DOHH2 (cell line): Measurements from ENCODE around the gene MAST3.
A peak's percentile ranks its signal among the peaks of the same experiment; 100 is the strongest.

Experiments used
- H3F3A ChIP-seq: fragments of 200-600 bp; sonication (generic), shearing (Covaris generic); 2 replicates; pipeline ENCODE4 v1.6.0; 2016; ENCODE audit warnings: antibody characterized with exemption, mild to moderate bottlenecking; ENCODE audit not compliant: control insufficient read depth, insufficient read depth
- H3K27ac ChIP-seq: fragments of 200-600 bp; sonication (generic); 2 replicates; pipeline ENCODE4 v1.5.1; 2014; ENCODE audit warnings: low read depth, mild to moderate bottlenecking, low read length, moderate library complexity
- H3K27me3 ChIP-seq: fragments of 200-600 bp; sonication (generic); 2 replicates; pipeline ENCODE4 v1.6.1; 2014; ENCODE audit warnings: mild to moderate bottlenecking, low read length, mixed read lengths; ENCODE audit not compliant: control insufficient read depth
- H3K36me3 ChIP-seq: fragments of 200-600 bp; sonication (generic); 2 replicates; pipeline ENCODE4 v1.6.1; 2014; ENCODE audit warnings: mild to moderate bottlenecking, low read length, moderate library complexity, mixed read lengths; ENCODE audit not compliant: control insufficient read depth
- H3K4me1 ChIP-seq: fragments of 200-600 bp; sonication (generic); 2 replicates; pipeline ENCODE4 v1.6.1; 2014; ENCODE audit warnings: mild to moderate bottlenecking, low read length, mixed read lengths; ENCODE audit not compliant: control insufficient read depth
- H3K4me2 ChIP-seq: fragments of 200-600 bp; sonication (generic); 2 replicates; pipeline ENCODE4 v1.6.0; 2014; ENCODE audit warnings: mild to moderate bottlenecking, low read length, moderate library complexity
- H3K4me3 ChIP-seq: fragments of 200-600 bp; sonication (generic); 2 replicates; pipeline ENCODE4 v1.5.1; 2014; ENCODE audit warnings: mild to moderate bottlenecking, low read length, mixed read lengths
- H3K79me2 ChIP-seq: fragments of 200-600 bp; sonication (generic); 2 replicates; pipeline ENCODE4 v1.6.1; 2014; ENCODE audit warnings: mild to moderate bottlenecking, low read length, mixed read lengths; ENCODE audit not compliant: control insufficient read depth
- H3K9me2 ChIP-seq: fragments of 200-600 bp; sonication (generic); replicated peaks from 2 replicates; pipeline ENCODE4 v1.6.1; 2014; ENCODE audit warnings: mild to moderate bottlenecking, low read length, mixed read lengths; ENCODE audit not compliant: control insufficient read depth
- H3K9me3 ChIP-seq: fragments of 200-600 bp; sonication (generic); 2 replicates; pipeline ENCODE4 v1.6.1; 2014; ENCODE audit warnings: antibody characterized with exemption, low read length, mixed read lengths; ENCODE audit not compliant: control insufficient read depth, insufficient read depth
- H4K20me1 ChIP-seq: fragments of 200-600 bp; sonication (generic); 2 replicates; pipeline ENCODE4 v1.6.0; 2014; ENCODE audit warnings: low read depth, mild to moderate bottlenecking, antibody characterized with exemption, low read length, moderate library complexity; ENCODE audit not compliant: control insufficient read depth, insufficient read depth
- EZH2phosphoT487 ChIP-seq: fragments of 200-600 bp; sonication (generic); IDR thresholded peaks from 2 replicates; pipeline ENCODE4 v1.6.1; 2017; ENCODE audit warnings: borderline replicate concordance, mild to moderate bottlenecking, antibody characterized with exemption, low read length, moderate library complexity, mixed read lengths
- TF ChIP-seq, protein P1 (sequence below): fragments of 200-600 bp; sonication (generic); IDR thresholded peaks from one replicate; pipeline ENCODE4 v1.5.1; 2014; ENCODE audit warnings: antibody characterized with exemption, mild to moderate bottlenecking, low read depth, low read length; ENCODE audit not compliant: poor library complexity, severe bottlenecking

MAST3 gene

DNA sequence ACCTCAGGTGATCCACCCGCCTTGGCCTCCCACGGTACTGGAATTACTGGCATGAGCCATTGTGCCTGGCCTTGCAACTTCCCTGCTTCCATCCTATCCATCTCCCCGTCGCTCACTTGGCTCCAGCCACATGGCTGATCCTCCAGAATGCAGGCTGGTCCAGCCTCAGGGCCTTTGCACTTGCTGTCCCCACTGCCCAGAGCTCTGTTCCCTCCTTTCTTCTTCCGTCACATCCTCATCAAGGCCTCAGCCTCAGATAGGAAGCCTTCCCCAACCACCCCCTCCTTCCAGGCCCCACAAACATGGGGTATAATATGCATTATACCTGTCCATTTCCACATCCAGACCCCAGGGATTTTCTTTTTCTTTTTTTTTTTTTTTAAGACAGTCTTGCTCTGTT, 16.2 kb downstream of the MAST3 start:
- Histone ChIP-seq H3K27ac (no peak overlapping the region), H3K9me3 (no peaks in the 10 kb centered on the region), H3K4me3 (no peak overlapping the region), H3K9me2 (no peaks in the 10 kb centered on the region), H3F3A (peaks cover 5% of the 10 kb centered on the region), H3K27me3 (no peaks in the 10 kb centered on the region), H4K20me1 (no peaks in the 10 kb centered on the region), H3K4me2 (no peak overlapping the region), H3K36me3 (peaks cover 11% of the 10 kb centered on the region), H3K4me1 (peaks cover 43% of the 10 kb centered on the region), H3K79me2 (peaks cover 8% of the 10 kb centered on the region)
- TF ChIP-seq, protein P1, sequence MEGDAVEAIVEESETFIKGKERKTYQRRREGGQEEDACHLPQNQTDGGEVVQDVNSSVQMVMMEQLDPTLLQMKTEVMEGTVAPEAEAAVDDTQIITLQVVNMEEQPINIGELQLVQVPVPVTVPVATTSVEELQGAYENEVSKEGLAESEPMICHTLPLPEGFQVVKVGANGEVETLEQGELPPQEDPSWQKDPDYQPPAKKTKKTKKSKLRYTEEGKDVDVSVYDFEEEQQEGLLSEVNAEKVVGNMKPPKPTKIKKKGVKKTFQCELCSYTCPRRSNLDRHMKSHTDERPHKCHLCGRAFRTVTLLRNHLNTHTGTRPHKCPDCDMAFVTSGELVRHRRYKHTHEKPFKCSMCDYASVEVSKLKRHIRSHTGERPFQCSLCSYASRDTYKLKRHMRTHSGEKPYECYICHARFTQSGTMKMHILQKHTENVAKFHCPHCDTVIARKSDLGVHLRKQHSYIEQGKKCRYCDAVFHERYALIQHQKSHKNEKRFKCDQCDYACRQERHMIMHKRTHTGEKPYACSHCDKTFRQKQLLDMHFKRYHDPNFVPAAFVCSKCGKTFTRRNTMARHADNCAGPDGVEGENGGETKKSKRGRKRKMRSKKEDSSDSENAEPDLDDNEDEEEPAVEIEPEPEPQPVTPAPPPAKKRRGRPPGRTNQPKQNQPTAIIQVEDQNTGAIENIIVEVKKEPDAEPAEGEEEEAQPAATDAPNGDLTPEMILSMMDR = no peak
- no peak for TF ChIP-seq EZH2phosphoT487

DNA sequence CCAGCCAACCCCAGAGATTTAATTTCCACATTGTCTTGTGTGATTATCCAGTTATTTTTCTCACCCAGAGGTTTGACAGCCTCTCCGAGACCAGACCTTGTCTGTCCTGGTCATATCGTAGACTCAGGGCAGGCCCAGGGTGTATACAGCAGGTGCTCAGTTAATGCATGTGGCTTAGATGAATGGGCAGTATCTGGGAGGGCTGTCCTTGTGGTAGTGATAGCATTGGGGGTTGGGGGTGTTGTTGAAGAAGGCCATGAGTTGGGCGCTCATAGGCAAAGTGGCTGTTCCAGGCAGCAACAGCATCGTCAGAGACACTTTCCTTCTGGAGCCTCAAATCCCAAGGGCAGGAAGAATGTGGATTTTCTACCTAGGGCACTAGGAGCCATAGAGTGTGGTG, 16.9 kb downstream of the MAST3 start:
- no peak overlapping the region for H3K4me3 ChIP-seq
- no peaks in the 10 kb centered on the region for H3K9me2 ChIP-seq
- peaks cover 15% of the 10 kb centered on the region for H3K79me2 ChIP-seq
- no peak overlapping the region for H3K4me2 ChIP-seq
- no peaks in the 10 kb centered on the region for H3K9me3 ChIP-seq
- peaks cover 11% of the 10 kb centered on the region for H3K36me3 ChIP-seq
- H3F3A ChIP-seq = peaks cover 9% of the 10 kb centered on the region
- H3K27me3 ChIP-seq = no peaks in the 10 kb centered on the region
- no peak for TF ChIP-seq EZH2phosphoT487
- TF ChIP-seq, protein P1 = no peak
- H3K4me1 ChIP-seq = peaks cover 43% of the 10 kb centered on the region
- no peak overlapping the region for H3K27ac ChIP-seq
- H4K20me1 ChIP-seq = no peaks in the 10 kb centered on the region; the same call in 1 of the 2 replicates

DNA sequence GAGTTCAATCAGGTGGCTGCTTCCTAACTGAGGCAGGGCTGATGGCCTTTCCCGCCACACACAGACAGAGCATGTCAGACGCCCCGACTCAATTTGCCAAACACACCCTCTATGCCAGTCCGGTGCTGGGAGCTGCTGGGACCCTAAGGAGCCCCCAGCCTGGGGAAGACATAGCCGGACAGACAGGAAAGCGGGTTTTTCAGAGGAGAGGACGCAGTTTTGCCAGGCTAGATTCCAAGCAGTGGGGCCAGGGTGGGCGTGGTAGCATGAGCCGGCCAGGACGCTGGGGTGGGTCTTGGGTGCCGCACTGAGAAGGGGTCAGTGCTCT, 19.8 kb downstream of the MAST3 start:
- peak overlapping the region; percentile 62 for H3K4me3 ChIP-seq
- peaks cover 10% of the 10 kb centered on the region for H3F3A ChIP-seq
- no peaks in the 10 kb centered on the region; the same call in 1 of the 2 replicates for H4K20me1 ChIP-seq
- H3K9me2 ChIP-seq = no peaks in the 10 kb centered on the region
- H3K36me3 ChIP-seq = peaks cover 11% of the 10 kb centered on the region
- H3K4me2 ChIP-seq = peak overlapping the region; percentile 70
- H3K27ac ChIP-seq = no peak overlapping the region
- peaks cover 34% of the 10 kb centered on the region for H3K4me1 ChIP-seq
- H3K27me3 ChIP-seq = no peaks in the 10 kb centered on the region
- no peaks in the 10 kb centered on the region for H3K9me3 ChIP-seq
- TF ChIP-seq, protein P1 = no peak
- TF ChIP-seq EZH2phosphoT487 = no peak
- H3K79me2 ChIP-seq = peaks cover 18% of the 10 kb centered on the region
